ENCODE results near the gene PARD3.
A peak's percentile ranks its signal among the peaks of the same experiment; 100 is the strongest.

The PARD3 gene

DNA sequence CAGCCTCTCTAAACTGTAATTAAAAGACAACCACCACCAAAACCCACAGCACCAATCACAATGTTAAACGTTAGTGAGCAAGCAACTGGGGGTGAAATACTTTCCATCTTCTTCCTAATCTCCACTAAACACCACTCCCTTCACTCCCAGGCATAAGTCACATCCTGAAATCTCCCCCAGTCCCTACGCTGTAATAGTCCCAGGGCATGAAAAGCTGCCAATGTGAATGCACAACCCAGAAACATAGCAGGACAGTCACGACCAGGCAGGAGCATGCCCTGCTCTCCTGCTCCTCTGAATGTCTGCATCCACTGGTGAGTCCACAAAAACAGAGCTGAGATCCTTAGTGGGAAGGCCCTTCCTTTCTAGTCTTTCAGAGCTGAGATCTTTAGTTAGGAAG, 288.9 kb downstream of the PARD3 start:
- no peak for DNase-seq (ENCODE audit: low read depth)
- no peak overlapping the region for H3K4me3 ChIP-seq (ENCODE audit: low read depth, low read length)
- TF ChIP-seq, protein P1, sequence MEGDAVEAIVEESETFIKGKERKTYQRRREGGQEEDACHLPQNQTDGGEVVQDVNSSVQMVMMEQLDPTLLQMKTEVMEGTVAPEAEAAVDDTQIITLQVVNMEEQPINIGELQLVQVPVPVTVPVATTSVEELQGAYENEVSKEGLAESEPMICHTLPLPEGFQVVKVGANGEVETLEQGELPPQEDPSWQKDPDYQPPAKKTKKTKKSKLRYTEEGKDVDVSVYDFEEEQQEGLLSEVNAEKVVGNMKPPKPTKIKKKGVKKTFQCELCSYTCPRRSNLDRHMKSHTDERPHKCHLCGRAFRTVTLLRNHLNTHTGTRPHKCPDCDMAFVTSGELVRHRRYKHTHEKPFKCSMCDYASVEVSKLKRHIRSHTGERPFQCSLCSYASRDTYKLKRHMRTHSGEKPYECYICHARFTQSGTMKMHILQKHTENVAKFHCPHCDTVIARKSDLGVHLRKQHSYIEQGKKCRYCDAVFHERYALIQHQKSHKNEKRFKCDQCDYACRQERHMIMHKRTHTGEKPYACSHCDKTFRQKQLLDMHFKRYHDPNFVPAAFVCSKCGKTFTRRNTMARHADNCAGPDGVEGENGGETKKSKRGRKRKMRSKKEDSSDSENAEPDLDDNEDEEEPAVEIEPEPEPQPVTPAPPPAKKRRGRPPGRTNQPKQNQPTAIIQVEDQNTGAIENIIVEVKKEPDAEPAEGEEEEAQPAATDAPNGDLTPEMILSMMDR (IDR thresholded peaks at IDR 0.05; ENCODE audit: low read depth, low read length, missing control alignments) = no peak

DNA sequence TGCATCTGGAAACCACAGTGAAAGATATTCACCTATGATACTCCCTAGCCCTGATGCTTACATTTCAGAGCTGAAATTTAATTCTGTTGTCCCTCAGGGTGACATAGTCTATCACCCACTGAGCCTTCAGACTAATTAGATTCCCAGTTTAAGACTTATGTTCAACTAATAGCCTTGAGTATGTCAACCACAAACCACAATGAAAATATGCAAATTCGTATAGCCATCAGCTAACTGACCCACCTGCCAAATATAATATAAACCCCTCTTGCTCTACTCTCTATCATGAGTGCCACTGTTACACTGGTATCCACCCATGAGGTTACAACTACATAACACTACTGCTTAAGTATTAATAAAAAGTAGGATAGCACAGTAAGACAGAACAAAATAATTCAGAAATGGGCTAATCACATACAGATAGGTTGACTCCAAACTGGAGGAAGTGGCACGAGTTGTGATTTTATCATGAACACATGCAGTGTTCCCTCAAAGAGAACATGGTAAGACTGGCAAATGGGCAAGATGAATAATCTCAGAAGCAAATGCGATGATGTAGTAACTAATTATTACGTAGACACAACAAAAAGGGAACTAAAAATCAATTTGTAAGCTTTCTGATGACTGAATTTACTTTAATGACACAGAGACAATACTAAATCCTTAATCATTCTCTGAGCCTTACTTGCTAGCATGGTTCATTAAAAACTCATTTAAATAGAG, 290.6 kb downstream of the PARD3 start:
- TF ChIP-seq, protein P1 (IDR thresholded peaks at IDR 0.05; ENCODE audit: low read depth, low read length, missing control alignments) = no peak
- no peak for DNase-seq (ENCODE audit: low read depth)
- H3K4me3 ChIP-seq (ENCODE audit: low read depth, low read length) = no peak overlapping the region

DNA sequence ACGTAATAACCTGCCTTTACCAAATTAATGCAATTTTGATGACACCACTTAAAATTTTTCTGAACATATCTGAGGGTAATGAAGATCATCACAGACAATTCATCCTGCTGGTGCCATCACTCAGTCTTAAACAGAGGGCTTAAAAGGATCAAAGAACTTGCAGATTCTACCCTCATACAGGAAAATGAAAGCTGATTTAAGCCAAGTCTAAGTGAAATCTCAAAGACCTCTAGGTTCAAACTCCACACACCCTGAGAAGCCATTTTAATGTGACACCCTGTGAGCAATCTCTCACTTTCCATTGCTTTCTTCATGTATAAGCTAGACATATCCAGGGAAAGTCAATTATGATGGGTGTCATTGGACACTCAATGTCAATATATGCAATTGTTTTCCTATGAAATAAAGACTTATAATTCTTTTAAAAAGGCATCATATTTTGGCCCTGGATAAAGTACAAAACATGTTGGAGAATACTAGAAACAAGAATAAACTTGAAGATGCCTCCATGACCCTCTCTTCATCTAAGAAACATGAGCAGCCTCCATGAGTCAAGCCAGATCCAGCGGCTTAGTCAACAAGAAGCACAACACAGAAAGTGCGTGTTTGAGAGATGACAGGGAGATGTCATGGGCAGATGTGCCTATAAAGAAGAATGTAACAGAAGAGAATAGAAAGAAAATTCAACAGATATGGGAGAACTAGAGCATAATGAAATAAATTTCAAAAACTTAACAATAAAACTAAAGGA, 291.9 kb downstream of the PARD3 start:
- TF ChIP-seq, protein P1 (IDR thresholded peaks at IDR 0.05; ENCODE audit: low read depth, low read length, missing control alignments) = no peak
- no peak for DNase-seq (ENCODE audit: low read depth)
- H3K4me3 ChIP-seq (ENCODE audit: low read depth, low read length) = no peak overlapping the region

DNA sequence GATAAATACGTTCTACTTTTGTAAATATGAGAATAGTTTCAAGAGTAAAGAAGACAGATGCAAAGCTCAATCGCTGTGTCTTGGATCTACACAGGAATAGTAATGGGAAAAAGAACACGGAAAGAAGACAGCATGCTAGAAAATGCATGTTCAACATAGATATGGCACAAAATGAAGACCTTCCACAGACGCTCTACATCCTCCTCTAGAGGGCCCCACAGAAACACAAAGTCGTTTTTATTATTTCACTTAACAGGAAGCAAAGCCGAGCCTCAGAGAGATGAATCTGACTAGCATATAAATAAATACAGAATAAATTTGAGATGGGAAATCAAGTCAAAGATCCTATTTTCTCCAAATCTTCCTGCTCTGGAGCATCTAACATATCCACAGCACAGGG, 292.6 kb downstream of the PARD3 start:
- TF ChIP-seq, protein P1 (IDR thresholded peaks at IDR 0.05; ENCODE audit: low read depth, low read length, missing control alignments) = peak; percentile 65
- no peak overlapping the region for H3K4me3 ChIP-seq (ENCODE audit: low read depth, low read length)
- no peak for DNase-seq (ENCODE audit: low read depth)

DNA sequence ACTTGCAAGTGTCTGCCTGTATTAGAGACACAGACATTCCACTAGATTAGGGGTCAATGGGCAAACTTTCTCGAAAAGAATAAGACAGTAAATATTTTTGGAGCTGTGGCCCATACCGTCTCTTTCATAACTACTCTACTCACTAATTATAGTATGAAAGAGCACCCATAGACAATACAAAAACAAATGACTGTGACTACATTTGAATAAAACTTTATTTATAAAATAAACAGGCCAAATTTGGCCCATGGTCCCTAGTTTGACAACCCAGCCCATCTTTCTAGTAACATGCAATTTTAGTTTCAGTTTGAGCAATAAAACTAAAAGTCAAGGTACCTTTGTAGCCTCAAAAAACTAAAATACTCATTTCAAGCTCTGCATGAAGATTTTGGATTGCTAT, 294.6 kb downstream of the PARD3 start:
- no peak for DNase-seq (ENCODE audit: low read depth)
- no peak overlapping the region for H3K4me3 ChIP-seq (ENCODE audit: low read depth, low read length)
- TF ChIP-seq, protein P1 (IDR thresholded peaks at IDR 0.05; ENCODE audit: low read depth, low read length, missing control alignments) = no peak

DNA sequence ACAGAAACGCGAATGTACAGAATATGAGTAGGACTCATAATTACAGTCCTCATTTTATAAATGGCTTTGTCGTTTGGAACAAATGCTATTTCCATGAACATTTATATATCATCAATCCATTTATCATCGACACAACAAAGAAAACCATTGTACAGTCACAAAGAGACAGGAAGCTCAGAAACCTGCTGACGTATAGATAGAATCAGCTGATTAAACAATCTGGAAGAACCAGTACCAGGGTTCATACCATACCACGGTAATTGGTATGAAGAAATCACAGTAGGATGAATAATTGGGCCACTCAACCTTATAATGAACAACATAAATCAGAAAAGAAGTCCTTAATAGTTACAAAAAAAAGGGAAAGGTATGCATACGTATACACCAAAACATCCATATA, 295.0 kb downstream of the PARD3 start:
- TF ChIP-seq, protein P1 (IDR thresholded peaks at IDR 0.05; ENCODE audit: low read depth, low read length, missing control alignments) = no peak
- DNase-seq (ENCODE audit: low read depth) = no peak
- no peak overlapping the region for H3K4me3 ChIP-seq (ENCODE audit: low read depth, low read length)

Data from GM12864 (cell line).